Suprapubic skin (tissue), 3 donors: Measurements from ENCODE around the gene C16orf86.

ENCODE experiments used
- CTCF ChIP-seq, 2 donors: fragments of 200-600 bp in 1 of 2; fragments of 450-650 bp in 1 of 2; sonication (generic) in 1 of 2; IDR thresholded peaks; one replicate each; pipeline ENCODE4 v1.5.1; 2016 to 2019; ENCODE audit warnings: antibody characterized with exemption in 2 of 2, mild to moderate bottlenecking in 1 of 2, moderate library complexity in 1 of 2
- EP300 ChIP-seq: sonication (generic); formaldehyde crosslinking; IDR thresholded peaks from one replicate; pipeline ENCODE4 v1.6.1; 2017; ENCODE audit warnings: antibody characterized with exemption
- POLR2A ChIP-seq, 2 donors: fragments of 450-650 bp; IDR thresholded peaks; one replicate each; pipeline ENCODE4 v1.6.1; 2017; ENCODE audit warnings: antibody characterized with exemption in 2 of 2, mild to moderate bottlenecking in 2 of 2, moderate library complexity in 2 of 2

GRCh38 chr16:67702130-67702529 is 35.5 kb downstream of the C16orf86 start:
- no peak for TF ChIP-seq CTCF (IDR thresholded peaks at IDR 0.05)
- no peak for TF ChIP-seq POLR2A (IDR thresholded peaks at IDR 0.05)
- TF ChIP-seq EP300, result no peak
